Nephron (organoid): ENCODE data around the gene KDSR.

Source experiments
- H3K27ac Mint-ChIP-seq, 3 experiments: 2 replicates each; pipeline ENCODE4 v1.8.0; 2020; ENCODE audit warnings: mixed read lengths in 3 of 3, mild to moderate bottlenecking in 2 of 3, moderate library complexity in 1 of 3
- H3K27me3 Mint-ChIP-seq: 2 replicates; pipeline ENCODE4 v1.8.0; 2021; ENCODE audit warnings: low read depth, mild to moderate bottlenecking, moderate library complexity, mixed read lengths
- H3K36me3 Mint-ChIP-seq: 2 replicates; pipeline ENCODE4 v1.8.0; 2020; ENCODE audit warnings: low read depth, mixed read lengths
- H3K4me1 Mint-ChIP-seq: 2 replicates; pipeline ENCODE4 v1.8.0; 2020; ENCODE audit warnings: mixed read lengths
- H3K4me3 Mint-ChIP-seq, 3 experiments: 2 replicates each; pipeline ENCODE4 v1.8.0; 2020; ENCODE audit warnings: mild to moderate bottlenecking in 3 of 3, mixed read lengths in 3 of 3, moderate library complexity in 2 of 3
- H3K9me3 Mint-ChIP-seq: 2 replicates; pipeline ENCODE4 v1.8.0; 2020; ENCODE audit warnings: mixed read lengths
- TF ChIP-seq, protein P1 (sequence below), 3 experiments: fragments of 200-600 bp; sonication (generic); IDR thresholded peaks; one replicate each; pipeline ENCODE4 v1.5.0; 2021; ENCODE audit warnings: antibody characterized with exemption in 3 of 3; ENCODE audit not compliant: unreplicated experiment in 3 of 3

KDSR gene

DNA sequence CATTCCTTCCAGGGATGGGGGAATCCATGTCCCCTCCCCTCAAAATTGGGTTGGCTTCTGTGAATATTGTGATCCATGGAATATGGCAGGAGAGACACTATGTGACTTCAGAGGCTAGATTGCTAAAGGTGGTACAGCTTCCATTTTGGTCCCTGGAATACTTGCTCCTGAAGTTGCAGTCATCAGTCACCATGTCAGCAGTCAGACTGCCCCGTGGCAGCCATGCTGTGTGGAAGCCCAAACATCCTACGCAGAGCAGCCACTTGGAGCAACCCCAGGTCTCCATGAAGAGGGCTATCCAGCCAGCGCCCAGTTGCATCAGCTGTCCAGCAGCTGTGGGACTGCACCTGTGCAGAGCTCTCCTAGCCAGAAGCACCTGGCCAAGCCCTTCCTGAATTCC lies 15.8 kb upstream of the KDSR start:
- Mint-ChIP-seq H3K27me3 (no peaks in the 10 kb centered on the region), H3K36me3 (peaks cover 9% of the 10 kb centered on the region), H3K4me1 (no peaks in the 10 kb centered on the region), H3K9me3 (peaks cover 2% of the 10 kb centered on the region), H3K4me3 (no peak overlapping the region), H3K27ac (no peak overlapping the region)
- TF ChIP-seq, protein P1, sequence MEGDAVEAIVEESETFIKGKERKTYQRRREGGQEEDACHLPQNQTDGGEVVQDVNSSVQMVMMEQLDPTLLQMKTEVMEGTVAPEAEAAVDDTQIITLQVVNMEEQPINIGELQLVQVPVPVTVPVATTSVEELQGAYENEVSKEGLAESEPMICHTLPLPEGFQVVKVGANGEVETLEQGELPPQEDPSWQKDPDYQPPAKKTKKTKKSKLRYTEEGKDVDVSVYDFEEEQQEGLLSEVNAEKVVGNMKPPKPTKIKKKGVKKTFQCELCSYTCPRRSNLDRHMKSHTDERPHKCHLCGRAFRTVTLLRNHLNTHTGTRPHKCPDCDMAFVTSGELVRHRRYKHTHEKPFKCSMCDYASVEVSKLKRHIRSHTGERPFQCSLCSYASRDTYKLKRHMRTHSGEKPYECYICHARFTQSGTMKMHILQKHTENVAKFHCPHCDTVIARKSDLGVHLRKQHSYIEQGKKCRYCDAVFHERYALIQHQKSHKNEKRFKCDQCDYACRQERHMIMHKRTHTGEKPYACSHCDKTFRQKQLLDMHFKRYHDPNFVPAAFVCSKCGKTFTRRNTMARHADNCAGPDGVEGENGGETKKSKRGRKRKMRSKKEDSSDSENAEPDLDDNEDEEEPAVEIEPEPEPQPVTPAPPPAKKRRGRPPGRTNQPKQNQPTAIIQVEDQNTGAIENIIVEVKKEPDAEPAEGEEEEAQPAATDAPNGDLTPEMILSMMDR (IDR thresholded peaks at IDR 0.05; ENCODE audit: unreplicated experiment in 3 of 3), result no peak

DNA sequence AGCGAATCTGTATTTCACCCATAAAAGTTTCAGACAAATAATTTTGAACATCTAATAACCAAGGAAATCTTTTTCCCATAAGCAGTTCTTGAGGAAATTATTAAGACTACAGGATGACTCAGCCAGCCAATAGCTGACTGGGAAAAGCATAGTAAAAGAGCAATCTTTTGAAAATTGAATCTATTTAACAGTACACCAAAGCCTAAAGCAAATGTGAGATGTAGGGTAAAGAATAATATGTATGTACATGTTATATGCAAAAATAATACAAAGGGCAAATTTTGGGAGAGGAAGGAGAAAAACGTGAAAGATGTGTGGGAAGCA lies 12.6 kb upstream of the KDSR start:
- peaks cover 3% of the 10 kb centered on the region for H3K27me3 Mint-ChIP-seq
- peaks cover 9% of the 10 kb centered on the region for H3K36me3 Mint-ChIP-seq
- no peak overlapping the region for H3K4me3 Mint-ChIP-seq
- TF ChIP-seq, protein P1 (IDR thresholded peaks at IDR 0.05; ENCODE audit: unreplicated experiment in 3 of 3), result no peak
- H3K27ac Mint-ChIP-seq, result no peak overlapping the region
- peaks cover 11% of the 10 kb centered on the region for H3K9me3 Mint-ChIP-seq
- H3K4me1 Mint-ChIP-seq, result no peaks in the 10 kb centered on the region

DNA sequence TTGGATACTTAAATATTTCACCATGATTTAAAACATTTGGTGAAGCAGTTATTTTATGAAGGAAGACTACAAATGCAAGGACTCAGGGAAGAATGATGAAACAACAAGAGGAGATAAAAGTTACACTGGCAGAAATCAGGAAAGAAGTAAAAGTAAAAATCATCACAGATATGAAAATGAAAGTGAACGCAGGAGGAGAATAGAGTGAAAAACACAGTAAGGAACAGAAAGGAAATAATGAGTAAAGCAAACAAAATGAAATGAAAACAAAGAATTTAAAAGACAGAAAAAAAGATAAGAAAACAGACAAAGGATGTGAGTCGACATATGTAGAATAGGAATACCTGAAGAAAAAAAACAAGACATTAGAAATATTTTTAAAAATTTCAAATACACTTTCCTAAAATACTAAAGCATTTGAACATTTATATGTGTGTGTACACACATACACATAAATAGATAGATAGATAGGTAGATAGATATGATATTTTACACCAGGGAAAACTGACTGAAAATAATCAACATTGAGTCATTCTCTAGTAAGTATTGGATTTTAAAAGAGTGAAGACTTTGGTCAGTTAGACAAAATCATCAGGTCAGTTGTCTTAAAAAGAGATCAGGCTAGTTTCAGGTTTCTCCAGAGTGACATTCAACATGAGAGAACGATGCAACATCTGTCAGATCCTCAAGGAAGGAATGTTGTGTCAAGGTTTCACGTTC lies 12.1 kb upstream of the KDSR start:
- Mint-ChIP-seq H3K4me1 (no peaks in the 10 kb centered on the region), H3K36me3 (peaks cover 9% of the 10 kb centered on the region), H3K27me3 (peaks cover 3% of the 10 kb centered on the region), H3K4me3 (no peak overlapping the region), H3K27ac (no peak overlapping the region), H3K9me3 (peaks cover 11% of the 10 kb centered on the region)
- TF ChIP-seq, protein P1 (IDR thresholded peaks at IDR 0.05; ENCODE audit: unreplicated experiment in 3 of 3), result no peak

DNA sequence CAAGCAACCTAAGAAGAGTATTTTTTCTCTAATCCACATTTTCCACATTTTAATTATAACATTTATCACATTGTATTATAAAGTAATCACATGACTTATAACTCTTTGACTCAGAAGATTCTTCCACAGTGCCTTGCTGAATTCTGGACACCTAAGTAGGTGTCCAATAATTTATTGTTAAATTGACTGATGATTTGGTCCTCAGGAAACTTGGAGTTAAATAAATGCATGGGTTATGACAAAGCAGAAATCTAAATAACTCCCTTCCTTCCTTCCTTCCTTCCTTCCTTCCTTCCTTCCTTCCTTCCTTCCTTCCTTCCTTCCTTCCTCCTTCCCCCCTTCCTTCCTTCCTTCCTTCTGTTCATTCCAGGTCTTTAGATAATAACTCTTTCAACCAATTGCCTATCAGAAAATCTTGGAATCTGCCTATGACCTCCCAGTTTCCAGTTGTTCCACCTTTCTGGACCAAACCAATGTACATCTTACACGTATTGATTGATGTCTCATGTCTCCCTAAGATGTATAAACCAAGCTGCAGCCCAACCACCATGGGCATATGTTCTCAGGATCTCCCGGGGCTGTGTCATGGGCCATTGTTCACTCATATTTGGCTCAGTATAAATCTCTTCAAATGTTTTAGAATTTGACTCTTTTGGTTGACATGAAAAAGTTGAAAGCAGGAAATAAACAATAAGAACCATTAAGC lies 10.4 kb upstream of the KDSR start:
- Mint-ChIP-seq H3K27ac (no peak overlapping the region), H3K9me3 (peaks cover 9% of the 10 kb centered on the region), H3K4me3 (no peak overlapping the region), H3K36me3 (no peaks in the 10 kb centered on the region), H3K4me1 (no peaks in the 10 kb centered on the region), H3K27me3 (peaks cover 3% of the 10 kb centered on the region)
- TF ChIP-seq, protein P1 (IDR thresholded peaks at IDR 0.05; ENCODE audit: unreplicated experiment in 3 of 3), result no peak

DNA sequence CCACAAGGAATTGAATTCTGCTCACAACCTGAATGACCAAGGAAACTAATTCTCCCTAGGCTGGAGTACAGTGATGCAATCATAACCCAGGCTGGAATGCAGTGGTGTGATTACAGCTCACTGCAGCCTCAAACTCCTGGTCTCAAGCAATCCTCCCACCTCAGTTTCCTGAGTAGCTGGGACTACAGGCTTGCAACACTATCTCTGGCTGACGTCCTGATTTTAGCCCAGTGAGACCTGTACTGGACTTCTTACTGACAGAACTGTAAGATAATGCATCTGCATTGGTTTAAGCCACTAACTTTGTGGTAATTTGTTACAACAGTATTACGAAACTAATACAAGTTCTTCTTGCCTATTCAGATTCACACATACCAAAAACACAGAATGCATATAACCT lies 9.5 kb upstream of the KDSR start:
- Mint-ChIP-seq H3K27me3 (peaks cover 3% of the 10 kb centered on the region), H3K9me3 (peaks cover 9% of the 10 kb centered on the region), H3K4me1 (no peaks in the 10 kb centered on the region), H3K4me3 (no peak overlapping the region), H3K27ac (no peak overlapping the region), H3K36me3 (no peaks in the 10 kb centered on the region)
- TF ChIP-seq, protein P1 (IDR thresholded peaks at IDR 0.05; ENCODE audit: unreplicated experiment in 3 of 3), result no peak

DNA sequence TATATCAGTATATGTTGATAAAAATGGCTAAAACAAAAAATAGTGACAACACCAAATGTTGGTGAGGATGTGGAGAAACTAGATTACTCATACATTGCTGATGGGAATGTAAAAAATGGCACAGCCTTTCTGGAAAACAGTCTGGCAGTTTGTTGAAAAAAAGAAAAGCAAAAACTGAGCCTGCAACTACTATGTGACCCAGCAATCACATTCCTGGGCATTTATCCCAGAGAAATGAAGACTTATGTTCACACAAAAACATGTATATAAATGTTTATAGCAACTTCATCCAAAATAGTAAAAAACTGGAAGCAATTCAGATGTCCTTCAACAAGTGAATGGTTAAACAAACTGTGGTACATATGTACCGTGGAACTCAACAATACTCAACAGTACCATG lies 7.5 kb upstream of the KDSR start:
- H3K27me3 Mint-ChIP-seq, result peaks cover 3% of the 10 kb centered on the region
- no peaks in the 10 kb centered on the region for H3K4me1 Mint-ChIP-seq
- no peak overlapping the region for H3K27ac Mint-ChIP-seq
- TF ChIP-seq, protein P1 (IDR thresholded peaks at IDR 0.05; ENCODE audit: unreplicated experiment in 3 of 3), result no peak
- peaks cover 9% of the 10 kb centered on the region for H3K9me3 Mint-ChIP-seq
- no peaks in the 10 kb centered on the region for H3K36me3 Mint-ChIP-seq
- no peak overlapping the region for H3K4me3 Mint-ChIP-seq
